H1 (cell line): ENCODE data around the gene ALPK3. TPM values are rescaled to one million over a fixed set of nuclear protein-coding genes. Genes with fewer than 3 reads are reported as not detected.

Experiments used
- CTCF ChIA-PET: fragments of 300-600 bp; sonication (Branson Sonifier 250); formaldehyde crosslinking; loops from one replicate; lab custom pipeline; 2021; ENCODE audit not compliant: partially characterized antibody; lab: Charles Lee
- POLR2A ChIA-PET: fragments of 300-600 bp; sonication (Branson Sonifier 250); formaldehyde crosslinking; loops from one replicate; lab custom pipeline; 2021; ENCODE audit warnings: inconsistent platforms; ENCODE audit not compliant: partially characterized antibody; lab: Charles Lee
- DNase-seq, 2 experiments: peaks; one replicate each; pipeline versions ENCODE4 v3.0.0 to v3.0.0-alpha.2; 2010 to 2022; ENCODE audit warnings: low spot score in 2 of 2, low read depth in 1 of 2, mixed read lengths in 1 of 2
- FAIRE-seq: peaks from 2 replicates; lab custom pipeline; 2011; peaks lifted over from hg19 to GRCh38; lab: Jason Lieb, UNC
- H2AFZ ChIP-seq: 2 replicates; pipeline ENCODE4 v1.8.1; 2012; ENCODE audit warnings: low read length, inconsistent platforms
- H2AK5ac ChIP-seq: 2 replicates; pipeline ENCODE4 v1.6.1; 2013; ENCODE audit warnings: low read depth, low read length
- H2BK120ac ChIP-seq: replicated peaks from 2 replicates; pipeline ENCODE3; 2013; ENCODE audit warnings: low read depth, low read length, inconsistent platforms
- H2BK12ac ChIP-seq: 2 replicates; pipeline ENCODE4 v1.6.1; 2013; ENCODE audit warnings: low read depth, low read length
- H2BK15ac ChIP-seq: 2 replicates; pipeline ENCODE4 v1.6.1; 2013; ENCODE audit warnings: low read length
- H2BK20ac ChIP-seq: 2 replicates; pipeline ENCODE4 v1.6.1; 2013; ENCODE audit warnings: low read length
- H2BK5ac ChIP-seq: 2 replicates; pipeline ENCODE4 v1.6.1; 2013; ENCODE audit warnings: low read depth, low read length
- H3K14ac ChIP-seq: 2 replicates; pipeline ENCODE4 v1.6.1; 2013; ENCODE audit warnings: inconsistent platforms; ENCODE audit not compliant: insufficient read length
- H3K18ac ChIP-seq: 2 replicates; pipeline ENCODE4 v1.6.1; 2013; ENCODE audit warnings: low read length; ENCODE audit errors: extremely low read depth
- H3K23ac ChIP-seq: 2 replicates; pipeline ENCODE4 v1.6.1; 2013; ENCODE audit warnings: inconsistent platforms; ENCODE audit not compliant: insufficient read length
- H3K23me2 ChIP-seq: 2 replicates; pipeline ENCODE4 v1.6.1; 2013; ENCODE audit warnings: low read depth, low read length
- H3K27ac ChIP-seq: 2 replicates; pipeline ENCODE4 v1.6.1; 2011; ENCODE audit warnings: low read depth, low read length, inconsistent platforms
- H3K27me3 ChIP-seq, 4 experiments: replicated peaks in 1 of 4; 1 replicate in 1 of 4; 2 replicates in 3 of 4; pipeline versions ENCODE4 v1.6.1 to v1.8.1; 2011 to 2013; ENCODE audit warnings: low read length in 3 of 4, mild to moderate bottlenecking in 3 of 4, inconsistent platforms in 2 of 4, mixed read lengths in 2 of 4, moderate library complexity in 1 of 4; ENCODE audit not compliant: control insufficient read depth in 3 of 4, insufficient read depth in 3 of 4; ENCODE audit errors: extremely low read depth in 1 of 4
- H3K36me3 ChIP-seq, 4 experiments: 2 replicates each; pipeline versions ENCODE4 v1.6.1 to v1.8.1; 2011 to 2013; ENCODE audit warnings: mild to moderate bottlenecking in 4 of 4, low read length in 3 of 4, moderate library complexity in 2 of 4, control low read depth in 1 of 4, inconsistent platforms in 1 of 4; ENCODE audit not compliant: insufficient read depth in 4 of 4, control insufficient read depth in 2 of 4
- H3K4ac ChIP-seq: replicated peaks from 2 replicates; pipeline ENCODE3; 2013; ENCODE audit warnings: low read length, low read depth, mixed read lengths, inconsistent platforms; ENCODE audit not compliant: insufficient read length
- H3K4me1 ChIP-seq, 4 experiments: replicated peaks in 1 of 4; 1 replicate in 1 of 4; 2 replicates in 3 of 4; pipeline versions ENCODE4 v1.6.1 to v1.8.1; 2011 to 2013; ENCODE audit warnings: low read length in 3 of 4, inconsistent platforms in 2 of 4, mixed read lengths in 1 of 4; ENCODE audit not compliant: insufficient read depth in 4 of 4, control insufficient read depth in 3 of 4
- H3K4me2 ChIP-seq, 2 experiments: 2 replicates each; pipeline versions ENCODE4 v1.6.1 to v1.8.1; 2011 to 2013; ENCODE audit warnings: low read depth in 2 of 2, low read length in 2 of 2, control low read depth in 1 of 2, inconsistent platforms in 1 of 2, mild to moderate bottlenecking in 1 of 2; ENCODE audit not compliant: insufficient read depth in 1 of 2
- H3K4me3 ChIP-seq, 4 experiments: fragments of 200-600, 300-600 bp in 1 of 4; sonication (generic), shearing (Covaris generic), sonication (Bioruptor Twin) in 1 of 4; 2 replicates each; pipeline versions ENCODE4 v1.5.1 to v1.8.1; 2011 to 2016; ENCODE audit warnings: low read length in 4 of 4, low read depth in 3 of 4, control low read depth in 2 of 4, inconsistent platforms in 2 of 4, mild to moderate bottlenecking in 2 of 4, mixed read lengths in 1 of 4, moderate library complexity in 1 of 4; ENCODE audit not compliant: insufficient read depth in 2 of 4; ENCODE audit errors: extremely low read depth in 1 of 4
- H3K56ac ChIP-seq: replicated peaks from 2 replicates; pipeline ENCODE3; 2013; ENCODE audit warnings: low read depth, mild to moderate bottlenecking, mixed read lengths, low read length, inconsistent platforms; ENCODE audit not compliant: insufficient read length
- H3K79me1 ChIP-seq: 2 replicates; pipeline ENCODE4 v1.6.1; 2013; ENCODE audit warnings: low read depth, low read length, control low read depth
- H3K79me2 ChIP-seq, 2 experiments: 2 replicates each; pipeline versions ENCODE4 v1.6.1 to v1.8.1; 2012 to 2013; ENCODE audit warnings: low read length in 2 of 2, mild to moderate bottlenecking in 2 of 2, inconsistent platforms in 1 of 2; ENCODE audit not compliant: insufficient read depth in 2 of 2, control insufficient read depth in 1 of 2
- H3K9ac ChIP-seq, 4 experiments: replicated peaks in 1 of 4; 1 replicate in 1 of 4; 2 replicates in 3 of 4; pipeline versions ENCODE4 v1.6.1 to v1.8.1; 2011 to 2013; ENCODE audit warnings: low read depth in 3 of 4, low read length in 3 of 4, control low read depth in 2 of 4, mild to moderate bottlenecking in 2 of 4, moderate library complexity in 2 of 4, inconsistent platforms in 1 of 4; ENCODE audit errors: extremely low read depth in 1 of 4
- H3K9me3 ChIP-seq, 2 experiments: 2 replicates each; pipeline versions ENCODE4 v1.6.1 to v1.8.1; 2012 to 2013; ENCODE audit warnings: mild to moderate bottlenecking in 2 of 2, moderate library complexity in 2 of 2, control low read depth in 1 of 2, inconsistent platforms in 1 of 2, low read depth in 1 of 2, low read length in 1 of 2, mixed read lengths in 1 of 2; ENCODE audit not compliant: insufficient read depth in 2 of 2
- H4K20me1 ChIP-seq, 2 experiments: replicated peaks in 1 of 2; 2 replicates each; pipeline versions ENCODE3 to v1.8.1; 2011 to 2013; ENCODE audit warnings: inconsistent platforms in 2 of 2, low read length in 2 of 2, mild to moderate bottlenecking in 1 of 2; ENCODE audit not compliant: insufficient read depth in 2 of 2, control insufficient read depth in 1 of 2
- H4K5ac ChIP-seq: 2 replicates; pipeline ENCODE4 v1.6.1; 2013; ENCODE audit warnings: low read length, low read depth, mixed read lengths, inconsistent platforms; ENCODE audit not compliant: insufficient read length
- H4K8ac ChIP-seq: 2 replicates; pipeline ENCODE4 v1.8.0; 2013; ENCODE audit warnings: mild to moderate bottlenecking, moderate library complexity, low read length, inconsistent platforms; ENCODE audit not compliant: insufficient read depth; ENCODE audit errors: extremely low read depth
- H4K91ac ChIP-seq: replicated peaks from 2 replicates; pipeline ENCODE3; 2013; ENCODE audit warnings: low read length, mixed read lengths, inconsistent platforms; ENCODE audit not compliant: insufficient read length
- BACH1 ChIP-seq: IDR thresholded peaks from 2 replicates; pipeline ENCODE4 v1.6.1; 2012; ENCODE audit warnings: low read length, improper control_type of control experiment
- BCL11A ChIP-seq, 2 experiments: IDR thresholded peaks; one replicate each; pipeline ENCODE4 v1.6.1; 2011; ENCODE audit warnings: low read depth in 2 of 2, low read length in 2 of 2, mild to moderate bottlenecking in 2 of 2
- CHD2 ChIP-seq: IDR thresholded peaks from 2 replicates; pipeline ENCODE4 v1.6.1; 2012; ENCODE audit warnings: low read length, improper control_type of control experiment
- EP300 ChIP-seq, 2 experiments: IDR thresholded peaks; 1 replicate in 1 of 2; 2 replicates in 1 of 2; pipeline ENCODE4 v1.6.1; 2011 to 2012; ENCODE audit warnings: low read depth in 2 of 2, low read length in 2 of 2, mild to moderate bottlenecking in 2 of 2, borderline replicate concordance in 1 of 2, inconsistent platforms in 1 of 2, moderate library complexity in 1 of 2
- FOSL1 ChIP-seq: IDR thresholded peaks from 2 replicates; pipeline ENCODE4 v1.6.1; 2011; ENCODE audit warnings: mild to moderate bottlenecking, low read depth, low read length, moderate library complexity; ENCODE audit not compliant: insufficient read depth
- HDAC2 ChIP-seq, 2 experiments: fragments of 300-600 bp in 1 of 2; sonication (generic) in 1 of 2; IDR thresholded peaks; 2 replicates each; pipeline ENCODE4 v1.6.1; 2011 to 2012; ENCODE audit warnings: low read depth in 2 of 2, low read length in 2 of 2, mild to moderate bottlenecking in 2 of 2, moderate library complexity in 2 of 2, borderline replicate concordance in 1 of 2, inconsistent platforms in 1 of 2
- JUN ChIP-seq: IDR thresholded peaks from 2 replicates; pipeline ENCODE4 v1.6.1; 2011; ENCODE audit warnings: low read depth, mild to moderate bottlenecking, improper control_type of control experiment, low read length
- JUND ChIP-seq: IDR thresholded peaks from 2 replicates; pipeline ENCODE4 v1.6.1; 2011; ENCODE audit warnings: mild to moderate bottlenecking, improper control_type of control experiment, low read length
- KDM5A ChIP-seq: fragments of 200-600 bp; IDR thresholded peaks from 2 replicates; pipeline ENCODE4 v1.7.1; 2012; ENCODE audit warnings: mild to moderate bottlenecking, low read length, inconsistent platforms, mixed read lengths
- RXRA ChIP-seq: IDR thresholded peaks from 2 replicates; pipeline ENCODE4 v1.6.1; 2011; ENCODE audit warnings: low read depth, mild to moderate bottlenecking, low read length, moderate library complexity; ENCODE audit not compliant: insufficient read depth
- SAP30 ChIP-seq: fragments of 300-600 bp; sonication (generic); IDR thresholded peaks from 2 replicates; pipeline ENCODE4 v1.7.1; 2012; ENCODE audit warnings: low read length, moderate library complexity, mild to moderate bottlenecking, inconsistent platforms; ENCODE audit not compliant: insufficient read depth, insufficient replicate concordance
- SP1 ChIP-seq: IDR thresholded peaks from 2 replicates; pipeline ENCODE4 v1.6.1; 2011; ENCODE audit warnings: low read depth, low read length
- WGBS, 2 experiments: shearing (Covaris generic) in 1 of 2; methylation state at CpG; one replicate each; pipeline versions ENCODE4 v1.1.6 to v1.1.7; 2013 to 2015; ENCODE audit warnings: low lambda C conversion rate in 2 of 2, mixed read lengths in 2 of 2, inconsistent platforms in 1 of 2, low coverage in 1 of 2, missing lambda C conversion rate in 1 of 2; ENCODE audit not compliant: insufficient replicate concordance in 2 of 2, insufficient coverage in 1 of 2, insufficient read length in 1 of 2; ENCODE audit errors: extremely low coverage in 1 of 2, missing lambda C conversion rate in 1 of 2; 5-methylcytosine and 5-hydroxymethylcytosine counted together
- polyA plus RNA-seq, 7 experiments: library from polyadenylated mRNA; depleted of rRNA in 3 of 7; stranded (reverse) in 5 of 7; unstranded in 2 of 7; fragments of >200 nt in 5 of 7; fragments of 200-250 nt in 2 of 7; gene quantifications; 1 replicate in 5 of 7; 2 replicates in 1 of 7; 4 replicates in 1 of 7; pipeline versions ENCODE4 v1.2.1 to v1.2.3, GENCODE V29; 2011 to 2013; ENCODE audit warnings: missing spikeins in 2 of 7, mixed read lengths in 2 of 7
- total RNA-seq: library from RNA; stranded (reverse); fragmentation: NEBNext Ultra II Directional; extraction: Animal tissue kit (Norgen Biotek cat#: 25700); gene quantifications from 2 replicates; pipeline ENCODE4 v1.2.1, GENCODE V29; 2021
- TF ChIP-seq, protein P1 (sequence below): IDR thresholded peaks from 2 replicates; pipeline ENCODE4 v1.6.1; 2011; ENCODE audit warnings: low read length, improper control_type of control experiment

The ALPK3 gene
- total and polyA plus RNA-seq, 2 of the 8 experiments (the other 6 are each of a cell fraction or from before 2014, with no cell fraction given): 4.4 to 19.2 TPM

- H3K18ac ChIP-seq: no peak overlapping the region
- H3K79me1 ChIP-seq: no peaks in the 10 kb centered on the region
- H2AFZ ChIP-seq: no peak overlapping the region
- no peak overlapping the region for H3K4ac ChIP-seq
- no peak overlapping the region for H3K4me3 ChIP-seq
- H3K56ac ChIP-seq: no peak overlapping the region
- H3K27me3 ChIP-seq: no peaks in the 10 kb centered on the region
- peaks cover 0 to 9% of the 10 kb centered on the region in 2 experiments for H4K20me1 ChIP-seq
- H2AK5ac ChIP-seq: no peak overlapping the region
- no peak overlapping the region for H2BK20ac ChIP-seq
- no peak overlapping the region for H3K14ac ChIP-seq
- H4K91ac ChIP-seq: no peak overlapping the region
- H3K23me2 ChIP-seq: no peaks in the 10 kb centered on the region
- H3K27ac ChIP-seq: no peak overlapping the region
- WGBS, 2 experiments: 87% methylated on average over 3 of the region's 3 CpGs; no CpG with 5 or more reads in 1 of the 2 experiments
- DNase-seq: no peak
- H4K8ac ChIP-seq: no peak overlapping the region
- POLR2A ChIA-PET: interaction anchor here (1.1 kb wide), 1 partner anchor 16 kb away, joined by 3 read pairs; the partner anchor contains the start of gene ALPK3
- no peak overlapping the region for H2BK12ac ChIP-seq
- no peak for FAIRE-seq
- peaks cover 0 to 27% (median 19%) of the 10 kb centered on the region in 4 experiments; a peak in 6 of 8 replicates for H3K36me3 ChIP-seq
- H3K23ac ChIP-seq: no peak overlapping the region
- CTCF ChIA-PET: interaction anchor here (1.2 to 1.4 kb wide), 3 partner anchors 10 to 24 kb away, joined by 3 to 4 read pairs (median 4); no protein-coding TSS in a partner anchor
- no peaks in the 10 kb centered on the region for H3K79me2 ChIP-seq
- H3K4me2 ChIP-seq: no peak overlapping the region
- no peak overlapping the region for H4K5ac ChIP-seq
- H2BK120ac ChIP-seq: no peak overlapping the region
- no peak overlapping the region for H3K9ac ChIP-seq
- H2BK15ac ChIP-seq: no peak overlapping the region
- H3K9me3 ChIP-seq: no peaks in the 10 kb centered on the region
- no peaks in the 10 kb centered on the region for H3K4me1 ChIP-seq
- no peak overlapping the region for H2BK5ac ChIP-seq
- TF ChIP-seq SAP30 (no peak), KDM5A (no peak), BACH1 (no peak), JUND (no peak), FOSL1 (no peak), RXRA (no peak), HDAC2 (IDR thresholded peaks at IDR 0.05; ENCODE audit: borderline replicate concordance in 1 of 2, low read depth in 2 of 2, low read length in 2 of 2) (no peak), EP300 (IDR thresholded peaks at IDR 0.05; ENCODE audit: borderline replicate concordance in 1 of 2, low read depth in 2 of 2, low read length in 2 of 2) (no peak), CHD2 (no peak), JUN (no peak), BCL11A (IDR thresholded peaks at IDR 0.05; ENCODE audit: low read depth in 2 of 2, low read length in 2 of 2) (no peak), SP1 (no peak)
- TF ChIP-seq, protein P1, sequence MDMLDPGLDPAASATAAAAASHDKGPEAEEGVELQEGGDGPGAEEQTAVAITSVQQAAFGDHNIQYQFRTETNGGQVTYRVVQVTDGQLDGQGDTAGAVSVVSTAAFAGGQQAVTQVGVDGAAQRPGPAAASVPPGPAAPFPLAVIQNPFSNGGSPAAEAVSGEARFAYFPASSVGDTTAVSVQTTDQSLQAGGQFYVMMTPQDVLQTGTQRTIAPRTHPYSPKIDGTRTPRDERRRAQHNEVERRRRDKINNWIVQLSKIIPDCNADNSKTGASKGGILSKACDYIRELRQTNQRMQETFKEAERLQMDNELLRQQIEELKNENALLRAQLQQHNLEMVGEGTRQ: no peak
These were observed 16.8 kb upstream of the ALPK3 start for GRCh38 chr15:84800365-84800806.
